Ectodermal cell (in vitro differentiated cells): Measurements from ENCODE around the gene CTNNA1.

Source experiments
- H3K27ac ChIP-seq: 2 replicates; pipeline ENCODE4 v1.7.0; 2013; ENCODE audit warnings: mild to moderate bottlenecking, low read depth, low read length; ENCODE audit not compliant: insufficient read depth, poor library complexity, severe bottlenecking
- H3K27me3 ChIP-seq: 2 replicates; pipeline ENCODE4 v1.7.0; 2013; ENCODE audit warnings: mild to moderate bottlenecking, low read length; ENCODE audit not compliant: insufficient read depth, control insufficient read depth, poor library complexity, severe bottlenecking
- H3K36me3 ChIP-seq: one replicate; pipeline ENCODE4 v1.7.0; 2013; ENCODE audit warnings: low read length; ENCODE audit not compliant: control insufficient read depth, insufficient read depth
- H3K4me1 ChIP-seq: one replicate; pipeline ENCODE4 v1.7.0; 2013; ENCODE audit warnings: low read length; ENCODE audit not compliant: control insufficient read depth, insufficient read depth
- H3K4me3 ChIP-seq: 2 replicates; pipeline ENCODE4 v1.7.0; 2013; ENCODE audit warnings: low read depth, low read length, control low read depth; ENCODE audit not compliant: insufficient read depth
- H3K9me3 ChIP-seq: 2 replicates; pipeline ENCODE4 v1.7.0; 2013; ENCODE audit warnings: mild to moderate bottlenecking, low read length, moderate library complexity; ENCODE audit not compliant: control insufficient read depth
- WGBS, 2 experiments: methylation state at CpG; one replicate each; pipeline ENCODE4 v1.1.7; 2013; ENCODE audit warnings: missing lambda C conversion rate in 2 of 2; 5-methylcytosine and 5-hydroxymethylcytosine counted together

The CTNNA1 gene

DNA sequence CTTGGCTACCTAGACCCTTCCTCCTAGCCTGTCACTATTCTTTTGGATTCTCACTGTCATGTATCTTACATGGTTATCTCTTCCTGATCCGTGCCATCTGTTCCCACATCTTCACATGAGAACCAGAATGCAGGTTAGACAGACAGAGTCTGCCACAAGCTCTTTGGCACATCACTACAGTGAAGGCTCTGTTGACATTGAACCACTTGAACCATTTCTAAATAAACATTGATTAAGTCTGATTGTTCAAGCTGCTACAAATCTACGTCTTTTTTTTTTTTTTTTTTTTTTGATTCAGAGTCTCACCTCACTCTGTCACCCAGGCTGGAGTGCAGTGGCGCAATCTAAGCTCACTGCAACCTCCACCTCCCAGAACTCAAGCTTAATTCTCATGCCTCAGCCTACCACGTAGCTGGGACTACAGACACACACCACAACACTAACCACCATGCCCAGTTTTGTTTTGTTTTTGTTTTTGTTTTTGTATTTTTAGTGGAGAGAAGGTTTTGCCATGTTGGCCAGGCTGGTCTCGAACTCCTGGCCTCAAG is 207.0 kb downstream of the CTNNA1 start:
- 89 to 94% methylated on average over 4 to 5 of the region's 5 CpGs for WGBS, 2 experiments

GRCh38 chr5:138961221-138961620 is 208.0 kb downstream of the CTNNA1 start:
- Histone ChIP-seq H3K4me3 (no peak overlapping the region), H3K27ac (no peak overlapping the region), H3K9me3 (no peaks in the 10 kb centered on the region), H3K4me1 (peaks cover 49% of the 10 kb centered on the region), H3K36me3 (no peaks in the 10 kb centered on the region), H3K27me3 (no peaks in the 10 kb centered on the region)
- WGBS, 2 experiments = 81 to 89% methylated on average over 1 of the region's 1 CpG

More for the DNA sequence above, 207.0 kb downstream of the CTNNA1 start:
- no peaks in the 10 kb centered on the region for H3K27me3 ChIP-seq
- no peaks in the 10 kb centered on the region for H3K9me3 ChIP-seq
- no peaks in the 10 kb centered on the region for H3K36me3 ChIP-seq
- no peak overlapping the region for H3K4me3 ChIP-seq
- no peak overlapping the region for H3K27ac ChIP-seq
- H3K4me1 ChIP-seq = peaks cover 45% of the 10 kb centered on the region

DNA sequence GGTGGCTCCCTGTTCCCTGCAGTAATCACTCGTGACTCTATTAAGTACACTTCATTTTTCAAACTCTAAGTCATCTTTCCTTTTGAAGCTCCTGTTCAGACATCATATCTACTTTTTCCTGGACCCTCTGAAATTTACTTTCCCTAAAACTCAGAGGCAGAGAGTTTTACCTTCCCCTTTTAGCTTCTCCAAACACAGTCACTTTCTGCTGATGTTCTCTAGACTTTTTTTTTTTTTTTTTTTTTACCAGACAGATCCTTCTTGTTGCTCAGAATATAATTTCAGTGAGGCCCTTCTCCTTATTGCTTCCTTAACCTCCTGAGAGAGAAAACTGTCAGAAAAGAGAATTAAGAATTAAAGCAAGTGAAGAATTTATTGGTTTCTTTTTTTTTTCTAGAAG is 208.5 kb downstream of the CTNNA1 start:
- Histone ChIP-seq H3K9me3 (no peaks in the 10 kb centered on the region), H3K27ac (no peak overlapping the region), H3K4me1 (peaks cover 49% of the 10 kb centered on the region), H3K27me3 (no peaks in the 10 kb centered on the region), H3K36me3 (no peaks in the 10 kb centered on the region), H3K4me3 (no peak overlapping the region)
- 78% methylated on average over 1 of the region's 1 CpG for WGBS, 2 experiments

GRCh38 chr5:138962614-138963370 is 209.6 kb downstream of the CTNNA1 start:
- Histone ChIP-seq H3K9me3 (no peaks in the 10 kb centered on the region), H3K27ac (peak overlapping the region; percentile 52), H3K4me1 (peaks cover 49% of the 10 kb centered on the region), H3K36me3 (no peaks in the 10 kb centered on the region), H3K27me3 (no peaks in the 10 kb centered on the region), H3K4me3 (no peak overlapping the region)
- WGBS, 2 experiments = 33 to 35% methylated on average over 3 to 4 of the region's 4 CpGs

GRCh38 chr5:138963763-138964371 is 210.6 kb downstream of the CTNNA1 start:
- Histone ChIP-seq H3K27me3 (no peaks in the 10 kb centered on the region), H3K27ac (peak overlapping the region; percentile 30), H3K36me3 (no peaks in the 10 kb centered on the region), H3K4me3 (no peak overlapping the region), H3K9me3 (no peaks in the 10 kb centered on the region), H3K4me1 (peaks cover 55% of the 10 kb centered on the region)
- WGBS, 2 experiments = 70 to 74% methylated on average over 13 of the region's 13 CpGs

DNA sequence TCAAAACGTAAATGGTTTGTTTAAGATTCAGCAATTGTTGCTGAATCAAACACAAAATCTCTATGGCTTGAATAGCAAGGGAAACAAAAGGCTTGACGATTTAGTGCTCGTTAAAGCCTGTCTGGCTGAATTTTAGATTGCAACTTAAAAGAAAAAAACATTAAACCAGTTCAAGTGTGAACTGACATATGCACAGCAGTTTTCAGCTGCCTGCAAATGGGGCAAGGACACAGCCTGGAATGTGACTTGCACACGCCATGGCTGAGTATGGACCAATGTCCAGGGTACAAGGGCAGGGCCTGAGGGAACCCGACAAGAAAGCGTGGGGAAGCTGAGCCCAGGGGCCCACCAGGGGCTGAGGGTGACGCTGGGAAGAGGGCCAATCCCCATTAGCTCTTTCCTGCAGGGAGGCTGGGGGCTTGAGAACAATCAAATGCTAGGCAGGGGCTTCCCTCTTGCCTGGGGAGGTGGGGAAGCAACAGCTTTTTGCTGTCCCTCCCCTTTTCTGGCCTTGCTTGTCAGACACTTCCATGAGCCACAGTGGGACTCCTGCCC is 211.5 kb downstream of the CTNNA1 start:
- no peaks in the 10 kb centered on the region for H3K36me3 ChIP-seq
- WGBS, 2 experiments = 47 to 53% methylated on average over 7 of the region's 7 CpGs
- H3K9me3 ChIP-seq = no peaks in the 10 kb centered on the region
- no peaks in the 10 kb centered on the region for H3K27me3 ChIP-seq
- H3K4me1 ChIP-seq = peaks cover 60% of the 10 kb centered on the region
- no peak overlapping the region for H3K4me3 ChIP-seq
- no peak overlapping the region for H3K27ac ChIP-seq

- Histone ChIP-seq H3K27me3 (no peaks in the 10 kb centered on the region), H3K4me3 (no peak overlapping the region), H3K27ac (no peak overlapping the region), H3K4me1 (peaks cover 60% of the 10 kb centered on the region), H3K9me3 (no peaks in the 10 kb centered on the region), H3K36me3 (no peaks in the 10 kb centered on the region)
- WGBS, 2 experiments = 77 to 83% methylated on average over 2 of the region's 2 CpGs
Observed at GRCh38 chr5:138965626-138966025, 212.4 kb downstream of the CTNNA1 start.

GRCh38 chr5:138966236-138966985 is 213.2 kb downstream of the CTNNA1 start:
- 93 to 94% methylated on average over 10 of the region's 10 CpGs for WGBS, 2 experiments
- Histone ChIP-seq H3K27ac (no peak overlapping the region), H3K9me3 (no peaks in the 10 kb centered on the region), H3K27me3 (no peaks in the 10 kb centered on the region), H3K4me1 (peaks cover 58% of the 10 kb centered on the region), H3K36me3 (no peaks in the 10 kb centered on the region), H3K4me3 (no peak overlapping the region)

- WGBS, 2 experiments = 91 to 93% methylated on average over 10 of the region's 10 CpGs
- peaks cover 57% of the 10 kb centered on the region for H3K4me1 ChIP-seq
- H3K4me3 ChIP-seq = no peak overlapping the region
- H3K9me3 ChIP-seq = no peaks in the 10 kb centered on the region
- no peak overlapping the region for H3K27ac ChIP-seq
- H3K27me3 ChIP-seq = no peaks in the 10 kb centered on the region
- H3K36me3 ChIP-seq = no peaks in the 10 kb centered on the region
Observed at GRCh38 chr5:138967791-138968448, 214.7 kb downstream of the CTNNA1 start.
